H9 (cell line): ENCODE data around the gene EBF4. TPM values are rescaled to one million over a fixed set of nuclear protein-coding genes. Genes with fewer than 3 reads are reported as not detected.
A peak's percentile ranks its signal among the peaks of the same experiment; 100 is the strongest.

Source experiments
- DNase-seq: peaks from one replicate; pipeline ENCODE4 v3.0.0-alpha.2; 2017
- H2AFZ ChIP-seq: one replicate; pipeline ENCODE4 v1.6.1; 2013; ENCODE audit warnings: mild to moderate bottlenecking, low read length, control low read depth, moderate library complexity
- H2AK5ac ChIP-seq: 2 replicates; pipeline ENCODE4 v1.6.1; 2013; ENCODE audit warnings: low read length, control low read depth, mixed read lengths; ENCODE audit not compliant: insufficient read length
- H2BK120ac ChIP-seq: one replicate; pipeline ENCODE4 v1.6.1; 2013; ENCODE audit warnings: low read depth, mild to moderate bottlenecking, low read length, control low read depth, inconsistent platforms; ENCODE audit not compliant: poor library complexity, severe bottlenecking
- H2BK12ac ChIP-seq: 2 replicates; pipeline ENCODE4 v1.6.1; 2013; ENCODE audit warnings: low read length, control low read depth, mixed read lengths, low read depth; ENCODE audit not compliant: insufficient read length
- H2BK15ac ChIP-seq: 2 replicates; pipeline ENCODE4 v1.6.1; 2013; ENCODE audit warnings: low read depth, low read length, control low read depth
- H2BK20ac ChIP-seq: one replicate; pipeline ENCODE4 v1.6.1; 2013; ENCODE audit warnings: low read depth, mild to moderate bottlenecking, low read length, control low read depth, inconsistent platforms; ENCODE audit not compliant: poor library complexity, severe bottlenecking
- H2BK5ac ChIP-seq: 2 replicates; pipeline ENCODE4 v1.6.1; 2013; ENCODE audit warnings: low read length, control low read depth, mixed read lengths; ENCODE audit not compliant: insufficient read length
- H3K14ac ChIP-seq: 2 replicates; pipeline ENCODE4 v1.6.1; 2013; ENCODE audit warnings: low read length, control low read depth; ENCODE audit not compliant: insufficient read depth
- H3K18ac ChIP-seq: 2 replicates; pipeline ENCODE4 v1.6.1; 2013; ENCODE audit warnings: low read depth, mild to moderate bottlenecking, mixed read lengths, low read length, control low read depth; ENCODE audit not compliant: insufficient read length
- H3K23ac ChIP-seq: 2 replicates; pipeline ENCODE4 v1.6.1; 2013; ENCODE audit warnings: low read length, control low read depth, mixed read lengths, low read depth; ENCODE audit not compliant: insufficient read length
- H3K23me2 ChIP-seq: 2 replicates; pipeline ENCODE4 v1.6.1; 2013; ENCODE audit warnings: low read depth, mild to moderate bottlenecking, mixed read lengths, low read length, control low read depth; ENCODE audit not compliant: insufficient read length, poor library complexity, severe bottlenecking
- H3K27ac ChIP-seq: 2 replicates; pipeline ENCODE4 v1.5.1; 2013; ENCODE audit warnings: low read length, control low read depth, mixed read lengths, low read depth; ENCODE audit not compliant: insufficient read length
- H3K27me3 ChIP-seq: 2 replicates; pipeline ENCODE4 v1.6.1; 2013; ENCODE audit warnings: low read length, control low read depth, inconsistent platforms; ENCODE audit not compliant: insufficient read depth
- H3K4ac ChIP-seq: 2 replicates; pipeline ENCODE4 v1.6.1; 2013; ENCODE audit warnings: low read depth, mild to moderate bottlenecking, control low read depth, inconsistent platforms, low read length, moderate library complexity
- H3K4me1 ChIP-seq: 2 replicates; pipeline ENCODE4 v1.6.1; 2013; ENCODE audit warnings: low read length, control low read depth, inconsistent platforms; ENCODE audit not compliant: insufficient read depth
- H3K4me2 ChIP-seq: 2 replicates; pipeline ENCODE4 v1.6.1; 2013; ENCODE audit warnings: low read length, control low read depth, mixed read lengths; ENCODE audit not compliant: insufficient read length, insufficient read depth
- H3K56ac ChIP-seq: 2 replicates; pipeline ENCODE4 v1.6.1; 2013; ENCODE audit warnings: low read depth, mild to moderate bottlenecking, mixed read lengths, low read length, control low read depth; ENCODE audit not compliant: insufficient read length
- H3K79me1 ChIP-seq: 2 replicates; pipeline ENCODE4 v1.6.1; 2013; ENCODE audit warnings: low read depth, mild to moderate bottlenecking, moderate library complexity, low read length, control low read depth, inconsistent platforms; ENCODE audit not compliant: insufficient read depth, poor library complexity, severe bottlenecking
- H3K79me2 ChIP-seq: 2 replicates; pipeline ENCODE4 v1.6.1; 2013; ENCODE audit warnings: low read length, control low read depth, inconsistent platforms; ENCODE audit not compliant: insufficient read depth
- H3K9ac ChIP-seq: 2 replicates; pipeline ENCODE4 v1.6.1; 2013; ENCODE audit warnings: low read length, control low read depth, mixed read lengths; ENCODE audit not compliant: insufficient read length; ENCODE audit errors: extremely low read depth
- H3K9me3 ChIP-seq: one replicate; pipeline ENCODE4 v1.6.1; 2013; ENCODE audit warnings: low read depth, low read length, inconsistent platforms; ENCODE audit not compliant: control insufficient read depth
- H3T11ph ChIP-seq: one replicate; pipeline ENCODE4 v1.6.1; 2013; ENCODE audit warnings: mild to moderate bottlenecking, low read length, control low read depth, inconsistent platforms
- H4K20me1 ChIP-seq: one replicate; pipeline ENCODE4 v1.6.1; 2013; ENCODE audit not compliant: control insufficient read depth, insufficient read length, insufficient read depth
- H4K5ac ChIP-seq: 2 replicates; pipeline ENCODE4 v1.6.1; 2013; ENCODE audit warnings: low read depth, mild to moderate bottlenecking, mixed read lengths, low read length, control low read depth; ENCODE audit not compliant: insufficient read length
- H4K8ac ChIP-seq: replicated peaks from 2 replicates; pipeline ENCODE4 v1.6.1; 2013; ENCODE audit warnings: low read length, control low read depth, mixed read lengths, low read depth; ENCODE audit not compliant: insufficient read length
- H4K91ac ChIP-seq: 2 replicates; pipeline ENCODE4 v1.6.1; 2013; ENCODE audit warnings: low read depth, mild to moderate bottlenecking, moderate library complexity, mixed read lengths, low read length, control low read depth; ENCODE audit not compliant: insufficient read length
- H3K27ac Mint-ChIP-seq, 3 experiments: 2 replicates in 2 of 3; 3 replicates in 1 of 3; pipeline ENCODE4 v1.8.0; 2020 to 2021; ENCODE audit warnings: mixed read lengths in 3 of 3, mild to moderate bottlenecking in 1 of 3, moderate library complexity in 1 of 3
- H3K27me3 Mint-ChIP-seq: 2 replicates; pipeline ENCODE4 v1.8.0; 2021; ENCODE audit warnings: low read depth, mild to moderate bottlenecking, moderate library complexity, mixed read lengths
- H3K36me3 Mint-ChIP-seq, 3 experiments: 2 replicates in 2 of 3; 3 replicates in 1 of 3; pipeline ENCODE4 v1.8.0; 2020 to 2021; ENCODE audit warnings: low read depth in 3 of 3, mixed read lengths in 3 of 3; ENCODE audit not compliant: insufficient read depth in 1 of 3
- H3K4me1 Mint-ChIP-seq, 2 experiments: 2 replicates each; pipeline ENCODE4 v1.8.0; 2020; ENCODE audit warnings: mixed read lengths in 2 of 2
- H3K4me3 Mint-ChIP-seq, 2 experiments: 2 replicates in 1 of 2; 3 replicates in 1 of 2; pipeline ENCODE4 v1.8.0; 2020 to 2021; ENCODE audit warnings: mild to moderate bottlenecking in 2 of 2, mixed read lengths in 2 of 2, moderate library complexity in 1 of 2
- H3K9me3 Mint-ChIP-seq, 2 experiments: 2 replicates in 1 of 2; 3 replicates in 1 of 2; pipeline ENCODE4 v1.8.0; 2020; ENCODE audit warnings: mild to moderate bottlenecking in 2 of 2, mixed read lengths in 2 of 2, moderate library complexity in 1 of 2
- CTCF ChIP-seq: fragments of 200-600 bp; sonication (generic); conservative IDR thresholded peaks from 3 replicates; pipeline ENCODE4 v1.8.0; 2021; ENCODE audit warnings: antibody characterized with exemption, mild to moderate bottlenecking
- WGBS: extraction: QIAGEN DNeasy Blood & Tissue Kit; methylation state at CpG from one replicate; pipeline ENCODE4 v1.1.7; 2013; ENCODE audit warnings: missing lambda C conversion rate, low lambda C conversion rate, mixed read lengths; ENCODE audit not compliant: insufficient read length; ENCODE audit errors: extremely low coverage; 5-methylcytosine and 5-hydroxymethylcytosine counted together
- total RNA-seq: library from RNA; stranded (reverse); gene quantifications from 2 replicates; pipeline ENCODE4 v1.2.1, GENCODE V29; 2021

Gene EBF4
- total RNA-seq, 1 experiment from 2014 or later, result 3.9 TPM

- no CpG with 5 or more reads among the region's 26 CpGs for WGBS
- Histone ChIP-seq H2AFZ (no peak overlapping the region), H3K27ac (no peak overlapping the region)
Observed at GRCh38 chr20:2751347-2751877, 58.8 kb downstream of the EBF4 start.

More at GRCh38 chr20:2751347-2751877, 58.8 kb downstream of the EBF4 start:
- Histone ChIP-seq H4K91ac (no peak overlapping the region), H4K5ac (no peak overlapping the region), H3K23ac (no peak overlapping the region), H3K9me3 (no peaks in the 10 kb centered on the region), H3K23me2 (peaks cover 32% of the 10 kb centered on the region), H4K20me1 (no peaks in the 10 kb centered on the region), H3K27me3 (peaks cover 48% of the 10 kb centered on the region), H3T11ph (no peak overlapping the region), H2AK5ac (no peak overlapping the region), H3K79me1 (no peaks in the 10 kb centered on the region), H2BK20ac (no peak overlapping the region), H2BK15ac (no peak overlapping the region), H3K79me2 (no peaks in the 10 kb centered on the region), H4K8ac (no peak overlapping the region), H2BK12ac (no peak overlapping the region), H3K9ac (no peak overlapping the region), H3K4ac (no peak overlapping the region), H3K18ac (no peak overlapping the region), H3K14ac (no peak overlapping the region), H2BK120ac (no peak overlapping the region), H2BK5ac (no peak overlapping the region), H3K4me2 (peak overlapping the region; percentile 55), H3K56ac (no peak overlapping the region), H3K4me1 (no peaks in the 10 kb centered on the region; the same call in 1 of the 2 replicates)
- DNase-seq, result no peak
- peaks cover 33 to 57% of the 10 kb centered on the region in 2 experiments for H3K4me1 Mint-ChIP-seq
- peaks cover 89% of the 10 kb centered on the region for H3K27me3 Mint-ChIP-seq
- H3K36me3 Mint-ChIP-seq, result no peaks in the 10 kb centered on the region; a peak in 1 of 7 replicates
- H3K27ac Mint-ChIP-seq, result no peak overlapping the region
- peak overlapping the region; percentile 48 to 82; a peak in 4 of 5 replicates for H3K4me3 Mint-ChIP-seq
- no peak for TF ChIP-seq CTCF
- H3K9me3 Mint-ChIP-seq, result no peaks in the 10 kb centered on the region; a peak in 2 of 5 replicates
